Measurements from ENCODE around the gene KERA.

GRCh38 chr12:91093341-91093740 is 35.5 kb upstream of the KERA start:
- TF ChIP-seq FOXP2 (optimal IDR thresholded peaks at IDR 0.05; ENCODE audit: control extremely low read depth, extremely low read length, insufficient read depth), result no peak
- no peak for TF ChIP-seq POLR2AphosphoS5 (IDR thresholded peaks at IDR 0.05; ENCODE audit: borderline replicate concordance, low read depth, low read length)
- no peak for TF ChIP-seq EZH2 (IDR thresholded peaks at IDR 0.05)
